ENCODE results near the gene TFPI2. TPM values are rescaled to one million over a fixed set of nuclear protein-coding genes. Genes with fewer than 3 reads are reported as not detected.
A peak's percentile ranks its signal among the peaks of the same experiment; 100 is the strongest.

TFPI2 gene
- 36.3 TPM for polyA plus RNA-seq (2013, experiment 1 of 2)
- 35.0 TPM for polyA plus RNA-seq (2013, experiment 2 of 2)

- Histone ChIP-seq H3K4me3 (ENCODE audit: low read length) (peak within 1 kb of the TSS; percentile 40), H3K27me3 (ENCODE audit: insufficient read depth, low read length, poor library complexity) (no peaks in the 10 kb centered on the region), H2AK5ac (ENCODE audit: low read length) (no peak within 1 kb of the TSS), H3K23ac (ENCODE audit: low read length) (no peak within 1 kb of the TSS), H2BK5ac (ENCODE audit: low read length) (no peak within 1 kb of the TSS), H3K9ac (ENCODE audit: low read length) (peak within 1 kb of the TSS; percentile 52), H4K5ac (ENCODE audit: low read length) (no peak within 1 kb of the TSS), H3K4me1 (ENCODE audit: control insufficient read depth, low read depth, low read length) (no peaks in the 10 kb centered on the region), H3K18ac (ENCODE audit: low read length) (peak within 1 kb of the TSS; percentile 7), H2BK120ac (ENCODE audit: low read depth, low read length) (no peak within 1 kb of the TSS), H3K79me2 (ENCODE audit: control insufficient read depth, insufficient read depth, low read length) (no peaks in the 10 kb centered on the region), H3K4me2 (ENCODE audit: low read length) (peak within 1 kb of the TSS; percentile 63), H4K8ac (ENCODE audit: low read depth, low read length) (no peak within 1 kb of the TSS), H3K36me3 (ENCODE audit: control insufficient read depth, insufficient read depth, low read length) (no peaks in the 10 kb centered on the region), H3K4ac (ENCODE audit: low read depth, low read length) (no peak within 1 kb of the TSS), H3K56ac (ENCODE audit: low read length) (peak within 1 kb of the TSS; percentile 79), H3K79me1 (ENCODE audit: low read length) (no peaks in the 10 kb centered on the region), H2BK15ac (replicated peaks; ENCODE audit: low read depth) (no peak within 1 kb of the TSS), H3K27ac (ENCODE audit: low read depth, low read length) (no peak within 1 kb of the TSS)
- peak; percentile 84 for DNase-seq
- WGBS (ENCODE audit: extremely low coverage, insufficient coverage, low lambda C conversion rate), result no CpG with 5 or more reads among the region's 49 CpGs
Measured at GRCh38 chr7:93890464-93891068, at the start of gene TFPI2. TFPI2 (minus strand) TSS chr7:93890753; CDS start chr7:93890678, 75 bp downstream.

- H3K4ac ChIP-seq (ENCODE audit: low read depth, low read length), result no peak overlapping the region
- H3K4me3 ChIP-seq (ENCODE audit: low read length), result no peak overlapping the region
- no peaks in the 10 kb centered on the region for H3K79me2 ChIP-seq (ENCODE audit: control insufficient read depth, insufficient read depth, low read length)
- no peaks in the 10 kb centered on the region for H3K4me1 ChIP-seq (ENCODE audit: control insufficient read depth, low read depth, low read length)
- H2AK5ac ChIP-seq (ENCODE audit: low read length), result no peak overlapping the region
- H2BK5ac ChIP-seq (ENCODE audit: low read length), result no peak overlapping the region
- H3K9ac ChIP-seq (ENCODE audit: low read length), result no peak overlapping the region
- no peaks in the 10 kb centered on the region for H3K27me3 ChIP-seq (ENCODE audit: insufficient read depth, low read length, poor library complexity)
- no peak overlapping the region for H2BK15ac ChIP-seq (replicated peaks; ENCODE audit: low read depth)
- no peaks in the 10 kb centered on the region for H3K36me3 ChIP-seq (ENCODE audit: control insufficient read depth, insufficient read depth, low read length)
- no peaks in the 10 kb centered on the region for H3K79me1 ChIP-seq (ENCODE audit: low read length)
- no peak overlapping the region for H3K4me2 ChIP-seq (ENCODE audit: low read length)
- H3K18ac ChIP-seq (ENCODE audit: low read length), result no peak overlapping the region
- H4K5ac ChIP-seq (ENCODE audit: low read length), result no peak overlapping the region
- H3K56ac ChIP-seq (ENCODE audit: low read length), result no peak overlapping the region
- no peak overlapping the region for H3K27ac ChIP-seq (ENCODE audit: low read depth, low read length)
- DNase-seq, result no peak
- no peak overlapping the region for H4K8ac ChIP-seq (ENCODE audit: low read depth, low read length)
- H2BK120ac ChIP-seq (ENCODE audit: low read depth, low read length), result no peak overlapping the region
- no peak overlapping the region for H3K23ac ChIP-seq (ENCODE audit: low read length)
Measured at GRCh38 chr7:93938293-93938692, 47.7 kb upstream of the TFPI2 start.

- H2AK5ac ChIP-seq (ENCODE audit: low read length), result no peak overlapping the region
- no peak overlapping the region for H3K4ac ChIP-seq (ENCODE audit: low read depth, low read length)
- no peak overlapping the region for H3K4me2 ChIP-seq (ENCODE audit: low read length)
- no peaks in the 10 kb centered on the region for H3K79me1 ChIP-seq (ENCODE audit: low read length)
- no peak overlapping the region for H2BK15ac ChIP-seq (replicated peaks; ENCODE audit: low read depth)
- WGBS (ENCODE audit: extremely low coverage, insufficient coverage, low lambda C conversion rate), result no CpG with 5 or more reads among the region's 1 CpG
- no peak overlapping the region for H3K9ac ChIP-seq (ENCODE audit: low read length)
- H2BK5ac ChIP-seq (ENCODE audit: low read length), result no peak overlapping the region
- no peaks in the 10 kb centered on the region for H3K4me1 ChIP-seq (ENCODE audit: control insufficient read depth, low read depth, low read length)
- H4K8ac ChIP-seq (ENCODE audit: low read depth, low read length), result no peak overlapping the region
- H2BK120ac ChIP-seq (ENCODE audit: low read depth, low read length), result no peak overlapping the region
- H3K27ac ChIP-seq (ENCODE audit: low read depth, low read length), result no peak overlapping the region
- no peak overlapping the region for H4K5ac ChIP-seq (ENCODE audit: low read length)
- no peaks in the 10 kb centered on the region for H3K36me3 ChIP-seq (ENCODE audit: control insufficient read depth, insufficient read depth, low read length)
- no peak overlapping the region for H3K56ac ChIP-seq (ENCODE audit: low read length)
- DNase-seq, result no peak
- no peak overlapping the region for H3K23ac ChIP-seq (ENCODE audit: low read length)
- H3K4me3 ChIP-seq (ENCODE audit: low read length), result no peak overlapping the region
- no peaks in the 10 kb centered on the region for H3K79me2 ChIP-seq (ENCODE audit: control insufficient read depth, insufficient read depth, low read length)
- no peak overlapping the region for H3K18ac ChIP-seq (ENCODE audit: low read length)
- no peaks in the 10 kb centered on the region for H3K27me3 ChIP-seq (ENCODE audit: insufficient read depth, low read length, poor library complexity)
Measured at GRCh38 chr7:93937818-93938217, 47.3 kb upstream of the TFPI2 start.

GRCh38 chr7:93935102-93935501 lies 44.5 kb upstream of the TFPI2 start:
- H4K5ac ChIP-seq (ENCODE audit: low read length), result no peak overlapping the region
- no peaks in the 10 kb centered on the region for H3K36me3 ChIP-seq (ENCODE audit: control insufficient read depth, insufficient read depth, low read length)
- no peak overlapping the region for H3K56ac ChIP-seq (ENCODE audit: low read length)
- no peak overlapping the region for H3K18ac ChIP-seq (ENCODE audit: low read length)
- H3K23ac ChIP-seq (ENCODE audit: low read length), result no peak overlapping the region
- DNase-seq, result no peak
- no peaks in the 10 kb centered on the region for H3K79me1 ChIP-seq (ENCODE audit: low read length)
- no peak overlapping the region for H3K4me3 ChIP-seq (ENCODE audit: low read length)
- H2BK5ac ChIP-seq (ENCODE audit: low read length), result no peak overlapping the region
- no peak overlapping the region for H3K4ac ChIP-seq (ENCODE audit: low read depth, low read length)
- no peak overlapping the region for H3K27ac ChIP-seq (ENCODE audit: low read depth, low read length)
- no peaks in the 10 kb centered on the region for H3K4me1 ChIP-seq (ENCODE audit: control insufficient read depth, low read depth, low read length)
- no peaks in the 10 kb centered on the region for H3K79me2 ChIP-seq (ENCODE audit: control insufficient read depth, insufficient read depth, low read length)
- WGBS (ENCODE audit: extremely low coverage, insufficient coverage, low lambda C conversion rate), result no CpG with 5 or more reads among the region's 2 CpGs
- H3K27me3 ChIP-seq (ENCODE audit: insufficient read depth, low read length, poor library complexity), result no peaks in the 10 kb centered on the region
- no peak overlapping the region for H4K8ac ChIP-seq (ENCODE audit: low read depth, low read length)
- no peak overlapping the region for H2AK5ac ChIP-seq (ENCODE audit: low read length)
- H2BK120ac ChIP-seq (ENCODE audit: low read depth, low read length), result no peak overlapping the region
- no peak overlapping the region for H3K9ac ChIP-seq (ENCODE audit: low read length)
- no peak overlapping the region for H2BK15ac ChIP-seq (replicated peaks; ENCODE audit: low read depth)
- H3K4me2 ChIP-seq (ENCODE audit: low read length), result no peak overlapping the region

GRCh38 chr7:93933156-93933555 lies 42.6 kb upstream of the TFPI2 start:
- no peaks in the 10 kb centered on the region for H3K79me1 ChIP-seq (ENCODE audit: low read length)
- no peak overlapping the region for H3K23ac ChIP-seq (ENCODE audit: low read length)
- H4K5ac ChIP-seq (ENCODE audit: low read length), result no peak overlapping the region
- WGBS (ENCODE audit: extremely low coverage, insufficient coverage, low lambda C conversion rate), result no CpG with 5 or more reads among the region's 3 CpGs
- H3K18ac ChIP-seq (ENCODE audit: low read length), result no peak overlapping the region
- H2BK5ac ChIP-seq (ENCODE audit: low read length), result no peak overlapping the region
- no peak overlapping the region for H3K56ac ChIP-seq (ENCODE audit: low read length)
- no peak overlapping the region for H2BK120ac ChIP-seq (ENCODE audit: low read depth, low read length)
- DNase-seq, result no peak
- H2BK15ac ChIP-seq (replicated peaks; ENCODE audit: low read depth), result no peak overlapping the region
- no peaks in the 10 kb centered on the region for H3K36me3 ChIP-seq (ENCODE audit: control insufficient read depth, insufficient read depth, low read length)
- H3K4ac ChIP-seq (ENCODE audit: low read depth, low read length), result no peak overlapping the region
- H3K4me1 ChIP-seq (ENCODE audit: control insufficient read depth, low read depth, low read length), result no peaks in the 10 kb centered on the region
- no peak overlapping the region for H3K9ac ChIP-seq (ENCODE audit: low read length)
- H3K4me3 ChIP-seq (ENCODE audit: low read length), result no peak overlapping the region
- H3K4me2 ChIP-seq (ENCODE audit: low read length), result no peak overlapping the region
- no peaks in the 10 kb centered on the region for H3K27me3 ChIP-seq (ENCODE audit: insufficient read depth, low read length, poor library complexity)
- H4K8ac ChIP-seq (ENCODE audit: low read depth, low read length), result no peak overlapping the region
- no peaks in the 10 kb centered on the region for H3K79me2 ChIP-seq (ENCODE audit: control insufficient read depth, insufficient read depth, low read length)
- H2AK5ac ChIP-seq (ENCODE audit: low read length), result no peak overlapping the region
- no peak overlapping the region for H3K27ac ChIP-seq (ENCODE audit: low read depth, low read length)

GRCh38 chr7:93931655-93932054 lies 41.1 kb upstream of the TFPI2 start:
- H3K4me1 ChIP-seq (ENCODE audit: control insufficient read depth, low read depth, low read length), result no peaks in the 10 kb centered on the region
- no peak overlapping the region for H2AK5ac ChIP-seq (ENCODE audit: low read length)
- no peak for DNase-seq
- H3K79me1 ChIP-seq (ENCODE audit: low read length), result no peaks in the 10 kb centered on the region
- no peaks in the 10 kb centered on the region for H3K79me2 ChIP-seq (ENCODE audit: control insufficient read depth, insufficient read depth, low read length)
- H3K23ac ChIP-seq (ENCODE audit: low read length), result no peak overlapping the region
- H3K36me3 ChIP-seq (ENCODE audit: control insufficient read depth, insufficient read depth, low read length), result no peaks in the 10 kb centered on the region
- no peak overlapping the region for H2BK5ac ChIP-seq (ENCODE audit: low read length)
- H3K9ac ChIP-seq (ENCODE audit: low read length), result no peak overlapping the region
- no peak overlapping the region for H3K4me2 ChIP-seq (ENCODE audit: low read length)
- H4K5ac ChIP-seq (ENCODE audit: low read length), result no peak overlapping the region
- no peak overlapping the region for H3K4me3 ChIP-seq (ENCODE audit: low read length)
- no CpG with 5 or more reads among the region's 3 CpGs for WGBS (ENCODE audit: extremely low coverage, insufficient coverage, low lambda C conversion rate)
- no peak overlapping the region for H3K27ac ChIP-seq (ENCODE audit: low read depth, low read length)
- no peak overlapping the region for H4K8ac ChIP-seq (ENCODE audit: low read depth, low read length)
- H2BK15ac ChIP-seq (replicated peaks; ENCODE audit: low read depth), result no peak overlapping the region
- no peak overlapping the region for H3K56ac ChIP-seq (ENCODE audit: low read length)
- no peak overlapping the region for H2BK120ac ChIP-seq (ENCODE audit: low read depth, low read length)
- H3K27me3 ChIP-seq (ENCODE audit: insufficient read depth, low read length, poor library complexity), result no peaks in the 10 kb centered on the region
- H3K4ac ChIP-seq (ENCODE audit: low read depth, low read length), result no peak overlapping the region
- no peak overlapping the region for H3K18ac ChIP-seq (ENCODE audit: low read length)
